Measurements from ENCODE around the gene MYH13. TPM values are rescaled to one million over a fixed set of nuclear protein-coding genes. Genes with fewer than 3 reads are reported as not detected.

Gene MYH13
- total RNA-seq, 1 donor from 2014 or later: not detected

DNA sequence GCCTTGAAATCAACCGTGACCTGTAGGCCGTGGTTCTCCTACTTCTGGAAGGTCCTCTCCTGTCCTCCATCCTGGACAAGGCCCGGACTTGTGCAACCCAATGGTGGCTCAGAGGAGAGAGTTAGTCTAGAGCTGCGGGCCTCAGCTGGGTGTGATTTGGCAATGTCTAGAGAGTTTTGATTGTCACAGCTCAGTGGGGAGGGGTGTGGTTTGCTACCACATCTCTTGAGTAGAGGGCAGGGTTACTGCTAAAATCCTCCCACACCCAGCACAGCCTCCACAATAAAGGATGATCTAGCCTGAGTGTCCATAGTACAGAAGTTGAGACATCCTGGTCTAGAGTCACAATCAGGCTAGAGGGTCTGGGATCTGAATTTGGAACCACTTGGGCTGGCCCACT is 40.3 kb downstream of the MYH13 start:
- no peak for DNase-seq
- H3K27me3 ChIP-seq (ENCODE audit: low read depth): peaks cover 39% of the 10 kb centered on the region
- H3K4me3 ChIP-seq: no peak overlapping the region
- intact Hi-C loops (cut with micrococcal nuclease): no loop called here
- no peaks in the 10 kb centered on the region for H3K36me3 ChIP-seq
- TF ChIP-seq, protein P1, sequence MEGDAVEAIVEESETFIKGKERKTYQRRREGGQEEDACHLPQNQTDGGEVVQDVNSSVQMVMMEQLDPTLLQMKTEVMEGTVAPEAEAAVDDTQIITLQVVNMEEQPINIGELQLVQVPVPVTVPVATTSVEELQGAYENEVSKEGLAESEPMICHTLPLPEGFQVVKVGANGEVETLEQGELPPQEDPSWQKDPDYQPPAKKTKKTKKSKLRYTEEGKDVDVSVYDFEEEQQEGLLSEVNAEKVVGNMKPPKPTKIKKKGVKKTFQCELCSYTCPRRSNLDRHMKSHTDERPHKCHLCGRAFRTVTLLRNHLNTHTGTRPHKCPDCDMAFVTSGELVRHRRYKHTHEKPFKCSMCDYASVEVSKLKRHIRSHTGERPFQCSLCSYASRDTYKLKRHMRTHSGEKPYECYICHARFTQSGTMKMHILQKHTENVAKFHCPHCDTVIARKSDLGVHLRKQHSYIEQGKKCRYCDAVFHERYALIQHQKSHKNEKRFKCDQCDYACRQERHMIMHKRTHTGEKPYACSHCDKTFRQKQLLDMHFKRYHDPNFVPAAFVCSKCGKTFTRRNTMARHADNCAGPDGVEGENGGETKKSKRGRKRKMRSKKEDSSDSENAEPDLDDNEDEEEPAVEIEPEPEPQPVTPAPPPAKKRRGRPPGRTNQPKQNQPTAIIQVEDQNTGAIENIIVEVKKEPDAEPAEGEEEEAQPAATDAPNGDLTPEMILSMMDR (IDR thresholded peaks at IDR 0.05; ENCODE audit: borderline replicate concordance): no peak
- no peaks in the 10 kb centered on the region for H3K4me1 ChIP-seq
- no peak overlapping the region for H3K27ac ChIP-seq (replicated peaks)
- H3K9me3 ChIP-seq (replicated peaks): no peaks in the 10 kb centered on the region

GRCh38 chr17:10328971-10329923 is 43.6 kb downstream of the MYH13 start:
- H3K4me3 ChIP-seq: no peak overlapping the region
- H3K36me3 ChIP-seq: no peaks in the 10 kb centered on the region
- DNase-seq: no peak
- intact Hi-C loops (cut with micrococcal nuclease): loop anchor here (10.0 kb wide), 1 partner anchor 286 kb away; no protein-coding TSS in a partner anchor
- no peak overlapping the region for H3K27ac ChIP-seq (replicated peaks)
- H3K27me3 ChIP-seq (ENCODE audit: low read depth): peaks cover 39% of the 10 kb centered on the region
- no peaks in the 10 kb centered on the region for H3K4me1 ChIP-seq
- H3K9me3 ChIP-seq (replicated peaks): no peaks in the 10 kb centered on the region
- TF ChIP-seq, protein P1 (IDR thresholded peaks at IDR 0.05; ENCODE audit: borderline replicate concordance): no peak

GRCh38 chr17:10328206-10328605 is 44.6 kb downstream of the MYH13 start:
- no peak for DNase-seq
- H3K27ac ChIP-seq (replicated peaks): no peak overlapping the region
- intact Hi-C loops (cut with micrococcal nuclease): loop anchor here (10.0 kb wide), 1 partner anchor 287 kb away; no protein-coding TSS in a partner anchor
- peaks cover 37% of the 10 kb centered on the region for H3K27me3 ChIP-seq (ENCODE audit: low read depth)
- TF ChIP-seq, protein P1 (IDR thresholded peaks at IDR 0.05; ENCODE audit: borderline replicate concordance): no peak
- H3K4me3 ChIP-seq: no peak overlapping the region
- no peaks in the 10 kb centered on the region for H3K36me3 ChIP-seq
- H3K4me1 ChIP-seq: no peaks in the 10 kb centered on the region
- H3K9me3 ChIP-seq (replicated peaks): no peaks in the 10 kb centered on the region

GRCh38 chr17:10327640-10328039 is 45.2 kb downstream of the MYH13 start:
- no peaks in the 10 kb centered on the region for H3K9me3 ChIP-seq (replicated peaks)
- peaks cover 32% of the 10 kb centered on the region for H3K27me3 ChIP-seq (ENCODE audit: low read depth)
- peak; percentile 72 for DNase-seq
- no peaks in the 10 kb centered on the region for H3K4me1 ChIP-seq
- no peak overlapping the region for H3K27ac ChIP-seq (replicated peaks)
- no peak overlapping the region for H3K4me3 ChIP-seq
- intact Hi-C loops (cut with micrococcal nuclease): loop anchor here (10.0 kb wide), 1 partner anchor 287 kb away; no protein-coding TSS in a partner anchor
- TF ChIP-seq, protein P1 (IDR thresholded peaks at IDR 0.05; ENCODE audit: borderline replicate concordance): peak; percentile 91
- no peaks in the 10 kb centered on the region for H3K36me3 ChIP-seq

GRCh38 chr17:10325031-10325695 is 47.6 kb downstream of the MYH13 start:
- Histone ChIP-seq H3K9me3 (replicated peaks) (no peaks in the 10 kb centered on the region), H3K27ac (replicated peaks) (no peak overlapping the region), H3K27me3 (ENCODE audit: low read depth) (peaks cover 14% of the 10 kb centered on the region), H3K36me3 (no peaks in the 10 kb centered on the region), H3K4me1 (no peaks in the 10 kb centered on the region), H3K4me3 (no peak overlapping the region)
- TF ChIP-seq, protein P1 (IDR thresholded peaks at IDR 0.05; ENCODE audit: borderline replicate concordance): no peak
- intact Hi-C loops (cut with micrococcal nuclease): loop anchor here (10.0 kb wide), 1 partner anchor 290 kb away; no protein-coding TSS in a partner anchor
- DNase-seq: no peak

Measured in left ventricle myocardium inferior (tissue), 1 donor.